Measurements from ENCODE around the gene ONECUT1. TPM values are rescaled to one million over a fixed set of nuclear protein-coding genes. Genes with fewer than 3 reads are reported as not detected.

ONECUT1 gene
- total RNA-seq, 2 donors from 2014 or later = 1.8 to 5.3 TPM

GRCh38 chr15:52789601-52790168, 451 bp downstream of the ONECUT1 start:
- no peak for TF ChIP-seq CTCF (conservative IDR thresholded peaks at IDR 0.05)
- H3K9me3 Mint-ChIP-seq = no peaks in the 10 kb centered on the region
- Histone ChIP-seq H3K36me3 (ENCODE audit: control insufficient read depth, insufficient read depth, low read length) (no peaks in the 10 kb centered on the region), H3K4me3 (ENCODE audit: low read length) (peak overlapping the region; percentile 76), H3K9ac (ENCODE audit: extremely low read depth, low read length, poor library complexity, severe bottlenecking) (no peak overlapping the region), H3K27ac (ENCODE audit: low read depth, low read length) (no peak overlapping the region), H3K4me1 (ENCODE audit: control insufficient read depth, insufficient read depth, low read length) (peaks cover 28% of the 10 kb centered on the region), H3K9me3 (ENCODE audit: control insufficient read depth, low read length) (no peaks in the 10 kb centered on the region), H3K27me3 (ENCODE audit: control insufficient read depth, insufficient read depth, low read length, poor library complexity, severe bottlenecking) (peaks cover 98% of the 10 kb centered on the region)
- peaks cover 70% of the 10 kb centered on the region for H3K27me3 Mint-ChIP-seq (ENCODE audit: insufficient read depth)
- peaks cover 46% of the 10 kb centered on the region for H3K4me1 Mint-ChIP-seq
- peak; percentile 73 for DNase-seq
- WGBS, 2 experiments (ENCODE audit: insufficient coverage in 1 of 2, insufficient read length in 1 of 2) = 1 to 2% methylated on average over 15 to 45 of the region's 51 CpGs
- no peaks in the 10 kb centered on the region for H3K36me3 Mint-ChIP-seq (ENCODE audit: low read depth)
- H3K4me3 Mint-ChIP-seq = peak overlapping the region; percentile 63
- no peak overlapping the region for H3K27ac Mint-ChIP-seq

- peaks cover 30% of the 10 kb centered on the region for H3K4me1 ChIP-seq (ENCODE audit: control insufficient read depth, insufficient read depth, low read length)
- no peak overlapping the region for H3K27ac ChIP-seq (ENCODE audit: low read depth, low read length)
- WGBS, 2 experiments (ENCODE audit: insufficient coverage in 1 of 2, insufficient read length in 1 of 2) = 7 to 11% methylated on average over 9 to 37 of the region's 37 CpGs
- H3K9me3 ChIP-seq (ENCODE audit: control insufficient read depth, low read length) = no peaks in the 10 kb centered on the region
- H3K27me3 Mint-ChIP-seq (ENCODE audit: insufficient read depth) = peaks cover 70% of the 10 kb centered on the region
- H3K9ac ChIP-seq (ENCODE audit: extremely low read depth, low read length, poor library complexity, severe bottlenecking) = no peak overlapping the region
- no peak for TF ChIP-seq CTCF (conservative IDR thresholded peaks at IDR 0.05)
- H3K36me3 Mint-ChIP-seq (ENCODE audit: low read depth) = no peaks in the 10 kb centered on the region
- H3K27me3 ChIP-seq (ENCODE audit: control insufficient read depth, insufficient read depth, low read length, poor library complexity, severe bottlenecking) = peaks cover 98% of the 10 kb centered on the region
- peak overlapping the region; percentile 76 for H3K4me3 ChIP-seq (ENCODE audit: low read length)
- peaks cover 50% of the 10 kb centered on the region for H3K4me1 Mint-ChIP-seq
- peak; percentile 60 for DNase-seq
- H3K4me3 Mint-ChIP-seq = peak overlapping the region; percentile 63
- H3K9me3 Mint-ChIP-seq = no peaks in the 10 kb centered on the region
- H3K27ac Mint-ChIP-seq = no peak overlapping the region
- no peaks in the 10 kb centered on the region for H3K36me3 ChIP-seq (ENCODE audit: control insufficient read depth, insufficient read depth, low read length)
Observed at GRCh38 chr15:52789008-52789600, 1.0 kb downstream of the ONECUT1 start.

DNA sequence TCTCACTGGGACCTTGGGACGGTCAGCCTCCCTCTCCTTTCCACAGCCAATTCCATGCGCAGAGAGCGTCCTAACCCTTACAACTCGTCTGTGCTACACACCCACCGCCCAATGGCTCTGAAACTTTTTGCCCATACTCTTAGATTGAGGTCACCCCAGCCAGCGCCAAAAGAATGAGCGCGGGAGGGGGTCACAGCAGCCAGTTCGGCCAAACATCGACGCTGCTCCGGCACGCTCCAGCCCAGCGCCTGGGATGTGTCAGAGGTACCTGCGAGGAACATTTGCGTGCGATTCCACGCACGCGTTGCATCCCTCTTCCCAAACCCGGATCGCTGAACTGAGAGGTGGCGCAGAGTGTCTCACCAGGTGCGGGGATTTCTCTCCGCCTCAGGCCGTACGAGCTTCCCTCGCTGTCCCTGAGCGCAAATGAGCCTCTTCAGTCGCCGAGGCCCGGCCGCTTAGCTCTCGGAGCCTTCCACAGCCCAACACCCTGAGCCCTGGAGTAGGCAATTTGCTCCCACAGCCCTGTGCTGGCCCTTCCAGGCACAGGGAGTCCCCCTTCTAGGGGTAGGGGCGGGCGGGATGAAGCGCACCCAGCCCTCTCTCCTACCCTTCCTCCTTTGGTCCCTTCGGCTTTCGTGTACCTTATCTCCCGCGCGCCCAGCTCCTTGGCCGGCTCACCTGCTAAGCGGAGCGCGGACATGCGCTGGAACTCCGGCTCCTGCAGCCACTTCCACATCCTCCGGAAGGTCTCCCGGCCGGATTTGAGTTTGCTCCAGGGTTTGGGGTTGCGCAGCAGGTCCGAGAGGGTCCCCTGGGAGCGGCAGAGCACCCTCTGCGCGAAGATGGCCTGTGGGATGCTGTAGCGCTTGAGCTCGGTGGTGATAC, 1.8 kb downstream of the ONECUT1 start:
- Histone ChIP-seq H3K9me3 (ENCODE audit: control insufficient read depth, low read length) (no peaks in the 10 kb centered on the region), H3K4me3 (ENCODE audit: low read length) (peak overlapping the region; percentile 22), H3K27ac (ENCODE audit: low read depth, low read length) (no peak overlapping the region), H3K27me3 (ENCODE audit: control insufficient read depth, insufficient read depth, low read length, poor library complexity, severe bottlenecking) (peaks cover 98% of the 10 kb centered on the region), H3K36me3 (ENCODE audit: control insufficient read depth, insufficient read depth, low read length) (no peaks in the 10 kb centered on the region), H3K4me1 (ENCODE audit: control insufficient read depth, insufficient read depth, low read length) (peaks cover 31% of the 10 kb centered on the region), H3K9ac (ENCODE audit: extremely low read depth, low read length, poor library complexity, severe bottlenecking) (no peak overlapping the region)
- TF ChIP-seq CTCF (conservative IDR thresholded peaks at IDR 0.05) = no peak
- Mint-ChIP-seq H3K27me3 (ENCODE audit: insufficient read depth) (peaks cover 73% of the 10 kb centered on the region), H3K4me1 (peaks cover 48% of the 10 kb centered on the region), H3K9me3 (no peaks in the 10 kb centered on the region), H3K27ac (no peak overlapping the region), H3K4me3 (peak overlapping the region; percentile 63), H3K36me3 (ENCODE audit: low read depth) (no peaks in the 10 kb centered on the region)
- 1 to 3% methylated on average over 31 to 58 of the region's 58 CpGs for WGBS, 2 experiments (ENCODE audit: insufficient coverage in 1 of 2, insufficient read length in 1 of 2)
- DNase-seq = peak; percentile 77
